ENCODE measurements around the gene RET.

RET gene

DNA sequence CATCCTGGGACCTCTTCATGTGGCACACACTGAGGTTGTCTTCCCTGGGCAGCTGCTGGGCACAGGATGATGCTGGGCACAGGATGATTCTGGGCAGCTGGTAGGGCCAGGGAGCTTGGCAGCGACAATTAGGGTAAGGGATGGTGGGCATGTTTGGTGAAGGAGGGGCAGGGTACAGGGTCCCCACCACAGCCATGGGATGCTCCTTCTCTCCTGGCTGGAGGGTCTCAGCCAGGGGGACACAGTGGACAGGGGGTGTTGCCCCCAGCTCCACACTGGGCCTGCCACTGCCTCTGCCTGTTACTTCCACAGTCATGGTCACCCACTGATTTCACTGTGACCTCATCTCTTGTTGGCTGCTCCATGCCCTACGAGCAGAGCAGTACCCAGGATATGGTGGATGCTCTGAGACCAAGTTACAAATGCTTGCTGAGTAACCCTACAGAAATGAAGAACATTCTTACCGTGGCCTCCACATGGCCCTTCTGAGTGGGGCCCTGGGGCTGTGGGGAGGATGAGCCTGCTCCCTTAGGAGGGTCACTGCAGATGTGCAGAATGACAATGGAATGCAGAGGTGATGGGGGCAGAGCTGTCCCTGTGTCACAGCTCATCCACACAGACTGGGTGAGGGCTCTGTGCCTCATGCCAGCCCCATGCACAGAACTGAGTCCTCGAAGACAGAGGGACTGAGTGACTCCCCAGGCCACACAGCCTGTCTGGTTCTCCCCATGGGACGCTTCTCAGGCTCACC, 28.4 kb upstream of the RET start:
- ATAC-seq (replicated peaks; ENCODE audit: extremely low read depth, poor library complexity, severe bottlenecking) (no peak), DNase-seq (ENCODE audit: low spot score in 2 of 2) (no peak)
- H3K36me3 Mint-ChIP-seq (ENCODE audit: insufficient read depth) = no peaks in the 10 kb centered on the region
- H3K27ac Mint-ChIP-seq (ENCODE audit: low read depth) = no peak overlapping the region
- no peaks in the 10 kb centered on the region for H3K9me3 Mint-ChIP-seq
- H3K4me3 Mint-ChIP-seq = no peak overlapping the region
- peaks cover 27% of the 10 kb centered on the region for H3K27me3 Mint-ChIP-seq
- H3K4me1 Mint-ChIP-seq = no peaks in the 10 kb centered on the region

DNA sequence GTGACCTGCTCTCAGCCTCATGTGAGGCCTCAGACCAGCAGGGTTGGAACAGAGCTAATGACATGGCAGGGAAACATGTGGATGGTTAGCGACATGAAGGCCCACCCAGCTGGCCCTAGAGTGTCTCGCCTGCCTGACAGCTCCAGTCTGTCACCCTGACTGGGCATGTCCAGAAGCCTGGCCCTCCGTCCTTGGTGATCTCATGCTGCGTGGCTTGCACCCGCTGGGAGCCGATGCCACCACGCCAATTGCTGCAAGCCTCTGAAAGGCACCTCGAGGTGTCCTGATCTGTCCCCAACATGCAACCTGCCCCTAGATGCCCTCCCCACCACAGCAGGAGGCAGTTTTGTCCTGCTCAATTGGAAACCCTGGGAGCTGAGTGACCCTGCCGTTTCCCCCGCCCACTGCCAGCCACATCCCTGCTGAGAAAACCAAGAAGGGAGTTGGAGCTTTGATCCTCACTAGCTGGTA, 27.8 kb upstream of the RET start:
- no peaks in the 10 kb centered on the region for H3K9me3 Mint-ChIP-seq
- DNase-seq (ENCODE audit: low spot score in 2 of 2) (no peak), ATAC-seq (replicated peaks; ENCODE audit: extremely low read depth, poor library complexity, severe bottlenecking) (no peak)
- no peak overlapping the region for H3K4me3 Mint-ChIP-seq
- H3K27ac Mint-ChIP-seq (ENCODE audit: low read depth) = no peak overlapping the region
- H3K27me3 Mint-ChIP-seq = peaks cover 33% of the 10 kb centered on the region
- no peaks in the 10 kb centered on the region for H3K4me1 Mint-ChIP-seq
- no peaks in the 10 kb centered on the region for H3K36me3 Mint-ChIP-seq (ENCODE audit: insufficient read depth)

DNA sequence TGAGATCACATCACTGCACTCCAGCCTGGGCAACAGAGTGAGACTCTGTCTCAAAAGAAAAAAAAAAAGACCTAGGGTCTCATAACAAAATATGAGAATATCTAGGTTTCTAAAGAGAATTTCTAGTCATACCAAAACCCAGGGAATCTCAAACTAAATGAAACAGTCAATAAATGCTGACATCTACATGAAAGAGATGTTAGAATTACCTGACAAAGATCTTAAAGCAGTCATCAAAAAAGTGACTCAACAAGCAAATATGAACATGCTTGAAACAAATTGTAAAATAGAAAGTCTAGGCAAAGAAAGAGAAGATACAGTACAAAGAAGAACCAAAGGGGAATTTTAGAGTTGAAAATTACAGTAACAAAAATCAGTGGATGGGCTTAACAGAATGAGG, 26.9 kb upstream of the RET start:
- no peaks in the 10 kb centered on the region for H3K9me3 Mint-ChIP-seq

DNA sequence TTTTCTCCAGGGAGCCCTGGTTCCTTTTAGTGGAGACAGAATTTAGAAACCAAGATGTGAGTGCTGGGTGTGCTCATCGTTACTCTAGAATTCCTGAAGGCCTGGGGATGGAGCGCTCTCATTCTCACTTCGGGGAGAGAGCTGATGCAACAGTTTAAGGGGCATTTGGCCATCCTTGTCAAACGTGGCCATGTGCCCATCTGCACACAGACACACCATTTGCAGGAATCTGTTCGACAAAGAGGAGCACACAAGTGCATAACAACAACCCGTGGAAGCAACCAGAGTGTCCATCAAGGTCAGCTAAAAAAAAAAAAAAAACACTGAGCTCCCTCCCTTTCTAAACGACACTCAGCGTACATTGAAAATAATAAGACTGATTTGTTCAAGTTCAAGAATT, 23.0 kb upstream of the RET start:
- Mint-ChIP-seq H3K4me3 (no peak overlapping the region), H3K4me1 (no peaks in the 10 kb centered on the region), H3K27ac (ENCODE audit: low read depth) (no peak overlapping the region), H3K9me3 (no peaks in the 10 kb centered on the region), H3K27me3 (peaks cover 48% of the 10 kb centered on the region), H3K36me3 (ENCODE audit: insufficient read depth) (no peaks in the 10 kb centered on the region)
- no peak for ATAC-seq (replicated peaks; ENCODE audit: extremely low read depth, poor library complexity, severe bottlenecking)
- DNase-seq (ENCODE audit: low spot score in 2 of 2) = no peak

More for the DNA sequence above, 26.9 kb upstream of the RET start:
- ATAC-seq (replicated peaks; ENCODE audit: extremely low read depth, poor library complexity, severe bottlenecking) (no peak), DNase-seq (ENCODE audit: low spot score in 2 of 2) (no peak)
- H3K4me1 Mint-ChIP-seq = no peaks in the 10 kb centered on the region
- H3K4me3 Mint-ChIP-seq = no peak overlapping the region
- H3K27me3 Mint-ChIP-seq = peaks cover 33% of the 10 kb centered on the region
- no peaks in the 10 kb centered on the region for H3K36me3 Mint-ChIP-seq (ENCODE audit: insufficient read depth)
- H3K27ac Mint-ChIP-seq (ENCODE audit: low read depth) = no peak overlapping the region

DNA sequence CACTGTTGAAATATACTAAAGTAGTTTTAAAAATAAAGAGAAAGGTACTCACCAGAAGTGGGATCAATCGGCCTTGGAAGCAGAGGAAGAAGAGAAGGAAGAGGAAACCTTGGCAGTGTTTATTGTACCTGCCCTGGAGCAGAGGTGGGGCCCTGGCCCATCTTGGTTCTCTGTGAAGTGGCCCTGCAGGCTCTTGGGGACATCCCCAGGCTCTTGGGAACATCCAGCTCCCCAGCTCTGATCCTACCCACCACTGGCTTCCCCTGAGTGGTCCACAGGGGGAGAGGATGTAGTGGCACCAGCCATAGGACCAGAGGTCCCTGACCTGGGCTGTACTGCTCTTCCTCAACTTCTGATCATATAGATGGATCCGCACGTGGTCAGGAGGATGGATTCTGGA, 22.3 kb upstream of the RET start:
- H3K27ac Mint-ChIP-seq (ENCODE audit: low read depth) = no peak overlapping the region
- no peak overlapping the region for H3K4me3 Mint-ChIP-seq
- ATAC-seq (replicated peaks; ENCODE audit: extremely low read depth, poor library complexity, severe bottlenecking) (no peak), DNase-seq (ENCODE audit: low spot score in 2 of 2) (no peak)
- no peaks in the 10 kb centered on the region for H3K36me3 Mint-ChIP-seq (ENCODE audit: insufficient read depth)
- H3K27me3 Mint-ChIP-seq = peaks cover 48% of the 10 kb centered on the region
- H3K9me3 Mint-ChIP-seq = no peaks in the 10 kb centered on the region
- H3K4me1 Mint-ChIP-seq = no peaks in the 10 kb centered on the region

DNA sequence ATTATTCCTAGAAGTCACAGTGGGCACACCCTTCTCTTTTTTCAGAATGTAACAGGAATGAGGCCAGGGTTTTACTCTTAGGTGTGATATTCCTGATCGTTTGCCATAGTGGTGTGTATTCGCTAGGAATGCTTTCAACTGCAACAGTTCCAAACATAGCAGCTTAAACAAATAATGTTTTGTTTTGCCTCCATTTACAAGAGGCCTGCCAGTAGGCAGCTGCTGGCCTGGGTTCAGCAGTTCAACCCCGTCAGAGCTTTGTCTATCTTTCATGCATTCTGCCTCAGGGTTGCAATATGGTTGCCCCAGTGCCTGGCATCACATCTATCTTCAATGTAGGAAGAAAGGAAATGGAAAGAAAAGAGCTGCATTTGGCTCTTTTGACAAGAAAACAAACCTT, 21.7 kb upstream of the RET start:
- no peak overlapping the region for H3K4me3 Mint-ChIP-seq
- ATAC-seq (replicated peaks; ENCODE audit: extremely low read depth, poor library complexity, severe bottlenecking) (no peak), DNase-seq (ENCODE audit: low spot score in 2 of 2) (no peak)
- no peak overlapping the region for H3K27ac Mint-ChIP-seq (ENCODE audit: low read depth)
- no peaks in the 10 kb centered on the region for H3K36me3 Mint-ChIP-seq (ENCODE audit: insufficient read depth)
- H3K4me1 Mint-ChIP-seq = no peaks in the 10 kb centered on the region
- H3K27me3 Mint-ChIP-seq = peaks cover 53% of the 10 kb centered on the region
- H3K9me3 Mint-ChIP-seq = no peaks in the 10 kb centered on the region

DNA sequence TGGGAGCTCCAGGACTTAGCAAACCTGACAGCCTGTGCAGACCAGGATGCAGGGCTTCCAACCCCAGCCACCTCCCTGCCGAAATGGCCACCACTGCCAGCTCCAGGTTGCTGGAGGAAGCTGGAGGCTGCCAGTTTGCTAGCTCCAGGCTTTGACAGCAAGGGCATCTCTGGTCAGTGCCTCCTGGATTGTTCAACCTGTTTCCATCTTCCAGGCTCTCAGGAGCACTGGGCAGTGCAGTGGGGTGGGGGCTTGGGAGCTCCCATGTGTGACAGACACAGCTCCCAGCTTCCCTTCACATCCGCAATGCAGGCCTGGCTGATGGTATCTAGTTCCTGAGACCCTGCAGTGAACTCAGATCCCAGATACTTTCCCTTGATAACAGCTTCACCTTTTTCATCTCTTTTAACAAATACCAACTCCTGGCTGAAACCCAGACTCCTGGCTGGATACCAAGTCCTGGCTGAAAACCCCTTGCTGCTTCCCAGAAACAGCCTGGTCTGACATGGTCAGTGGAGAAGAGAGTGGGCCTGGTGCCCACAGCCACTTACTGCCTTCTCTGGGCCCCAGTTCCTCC, 20.8 kb upstream of the RET start:
- no peak for ATAC-seq (replicated peaks; ENCODE audit: extremely low read depth, poor library complexity, severe bottlenecking)
- Mint-ChIP-seq H3K27me3 (peaks cover 56% of the 10 kb centered on the region), H3K27ac (ENCODE audit: low read depth) (no peak overlapping the region), H3K9me3 (no peaks in the 10 kb centered on the region), H3K4me3 (no peak overlapping the region), H3K36me3 (ENCODE audit: insufficient read depth) (no peaks in the 10 kb centered on the region), H3K4me1 (no peaks in the 10 kb centered on the region)
- no peak for DNase-seq (ENCODE audit: low spot score in 2 of 2)

DNA sequence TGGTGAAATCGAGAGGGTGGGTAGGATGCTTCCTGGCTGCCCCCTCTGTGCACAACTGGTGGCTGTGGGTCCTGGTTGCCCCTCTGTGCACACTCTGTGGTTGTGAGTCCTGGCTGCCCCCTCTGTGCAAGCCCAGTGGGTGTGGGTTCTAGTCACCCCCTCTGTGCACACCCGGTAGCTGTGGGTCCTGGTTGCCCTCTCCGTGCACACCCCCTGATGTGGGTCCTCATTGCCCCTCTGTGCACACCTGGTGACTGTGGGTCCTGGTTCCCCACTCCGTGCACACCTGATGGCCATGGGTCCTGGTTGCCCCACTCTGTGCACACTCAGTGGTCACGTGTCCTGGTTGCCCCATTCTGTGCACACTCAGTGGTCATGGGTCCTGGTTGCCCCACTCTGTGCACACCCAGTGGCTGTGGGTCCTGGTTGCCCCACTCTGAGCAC, 20.3 kb upstream of the RET start:
- H3K27ac Mint-ChIP-seq (ENCODE audit: low read depth) = no peak overlapping the region
- no peak for ATAC-seq (replicated peaks; ENCODE audit: extremely low read depth, poor library complexity, severe bottlenecking)
- H3K27me3 Mint-ChIP-seq = peaks cover 56% of the 10 kb centered on the region

DNA sequence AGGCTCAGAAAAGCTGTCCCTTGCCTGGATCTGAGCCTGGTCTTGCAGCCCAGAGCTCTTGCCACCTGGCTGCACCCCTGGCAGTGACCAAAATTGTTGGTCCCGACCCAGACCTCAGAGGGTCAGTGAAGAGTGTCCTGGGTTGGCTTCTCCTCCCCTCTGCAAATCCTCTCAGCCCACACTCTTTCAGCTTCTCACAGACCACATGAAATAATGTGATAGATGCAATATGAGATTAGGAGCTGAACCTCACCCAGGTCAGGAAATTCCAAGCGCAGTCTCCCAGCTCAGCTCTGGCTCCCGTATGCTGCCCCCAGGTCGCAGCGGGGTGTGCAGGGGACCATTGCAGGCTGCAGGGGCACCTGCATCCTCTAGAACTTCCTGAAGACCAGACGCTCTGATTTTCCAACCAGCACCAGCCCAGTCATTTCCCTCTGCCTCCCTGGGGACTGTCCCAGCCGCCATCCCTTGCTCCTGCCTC, 19.6 kb upstream of the RET start:
- H3K4me3 Mint-ChIP-seq = no peak overlapping the region
- no peaks in the 10 kb centered on the region for H3K36me3 Mint-ChIP-seq (ENCODE audit: insufficient read depth)
- ATAC-seq (replicated peaks; ENCODE audit: extremely low read depth, poor library complexity, severe bottlenecking) (no peak), DNase-seq (ENCODE audit: low spot score in 2 of 2) (no peak)
- peaks cover 55% of the 10 kb centered on the region for H3K27me3 Mint-ChIP-seq
- no peaks in the 10 kb centered on the region for H3K9me3 Mint-ChIP-seq
- H3K4me1 Mint-ChIP-seq = no peaks in the 10 kb centered on the region
- no peak overlapping the region for H3K27ac Mint-ChIP-seq (ENCODE audit: low read depth)

More for the DNA sequence above, 20.3 kb upstream of the RET start:
- DNase-seq (ENCODE audit: low spot score in 2 of 2) = no peak
- Mint-ChIP-seq H3K9me3 (no peaks in the 10 kb centered on the region), H3K4me1 (no peaks in the 10 kb centered on the region), H3K36me3 (ENCODE audit: insufficient read depth) (no peaks in the 10 kb centered on the region), H3K4me3 (no peak overlapping the region)

DNA sequence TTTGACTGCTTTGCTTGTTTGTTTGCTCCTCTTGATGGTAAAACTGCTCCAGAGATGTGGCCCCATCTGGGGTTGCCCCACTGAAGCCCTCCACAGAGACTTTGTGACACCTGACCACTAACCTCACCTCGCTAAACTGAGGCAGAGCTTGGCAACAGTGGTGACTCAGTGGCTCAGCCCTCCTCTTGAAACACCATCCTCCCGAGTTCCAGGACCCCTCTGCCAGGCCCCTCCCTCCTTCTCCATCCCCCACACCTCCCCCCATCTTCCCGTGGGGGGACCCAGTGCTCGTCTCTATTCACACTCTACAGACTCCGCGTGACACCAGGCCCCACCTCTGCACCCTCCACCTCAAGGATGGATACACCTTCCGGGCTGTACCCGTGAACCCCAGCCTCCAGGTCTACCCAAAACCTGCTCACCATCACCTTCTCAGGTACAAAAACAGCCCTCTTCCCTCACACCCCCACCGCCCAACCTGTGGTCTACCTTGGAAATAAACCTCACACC, 19.0 kb upstream of the RET start:
- no peaks in the 10 kb centered on the region for H3K9me3 Mint-ChIP-seq
- H3K27ac Mint-ChIP-seq (ENCODE audit: low read depth) = no peak overlapping the region
- ATAC-seq (replicated peaks; ENCODE audit: extremely low read depth, poor library complexity, severe bottlenecking) = no peak
- no peak overlapping the region for H3K4me3 Mint-ChIP-seq
- no peaks in the 10 kb centered on the region for H3K4me1 Mint-ChIP-seq
- no peak for DNase-seq (ENCODE audit: low spot score in 2 of 2)
- peaks cover 48% of the 10 kb centered on the region for H3K27me3 Mint-ChIP-seq
- H3K36me3 Mint-ChIP-seq (ENCODE audit: insufficient read depth) = no peaks in the 10 kb centered on the region

DNA sequence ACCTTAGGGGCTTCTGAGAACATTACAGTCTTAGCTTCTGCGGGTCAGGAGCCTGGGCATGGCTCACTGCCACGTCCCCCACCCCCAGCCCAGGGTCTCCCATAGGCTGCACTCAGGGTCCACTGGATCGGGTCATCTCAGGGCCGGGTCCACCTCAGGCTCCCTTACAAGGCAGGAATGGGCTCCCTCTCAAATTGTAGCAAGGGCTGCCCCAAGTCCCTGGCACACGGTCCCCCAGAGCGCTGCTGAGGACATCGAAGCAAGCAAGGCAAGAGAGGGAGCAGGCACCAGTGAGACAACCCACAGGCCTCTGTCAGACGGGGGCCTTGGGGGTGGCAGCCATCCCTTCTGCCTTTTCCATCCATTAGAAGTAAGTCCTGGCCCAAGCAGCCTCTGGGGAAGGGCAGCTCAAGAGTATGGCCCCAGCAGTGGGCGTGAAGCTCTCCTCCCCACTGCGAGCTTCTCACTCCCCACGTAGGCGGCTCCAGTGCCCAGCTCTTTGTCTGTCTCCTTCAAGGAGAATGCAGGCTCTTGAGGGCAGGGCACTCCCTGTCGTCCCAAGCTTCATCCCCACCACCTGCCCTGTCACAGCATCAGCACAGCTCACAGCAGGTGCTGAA, 18.0 kb upstream of the RET start:
- Mint-ChIP-seq H3K36me3 (ENCODE audit: insufficient read depth) (peaks cover 1% of the 10 kb centered on the region), H3K4me3 (no peak overlapping the region), H3K9me3 (no peaks in the 10 kb centered on the region), H3K27ac (ENCODE audit: low read depth) (no peak overlapping the region), H3K4me1 (no peaks in the 10 kb centered on the region), H3K27me3 (peaks cover 39% of the 10 kb centered on the region)
- ATAC-seq (replicated peaks; ENCODE audit: extremely low read depth, poor library complexity, severe bottlenecking) = no peak
- DNase-seq (ENCODE audit: low spot score in 2 of 2) = no peak

DNA sequence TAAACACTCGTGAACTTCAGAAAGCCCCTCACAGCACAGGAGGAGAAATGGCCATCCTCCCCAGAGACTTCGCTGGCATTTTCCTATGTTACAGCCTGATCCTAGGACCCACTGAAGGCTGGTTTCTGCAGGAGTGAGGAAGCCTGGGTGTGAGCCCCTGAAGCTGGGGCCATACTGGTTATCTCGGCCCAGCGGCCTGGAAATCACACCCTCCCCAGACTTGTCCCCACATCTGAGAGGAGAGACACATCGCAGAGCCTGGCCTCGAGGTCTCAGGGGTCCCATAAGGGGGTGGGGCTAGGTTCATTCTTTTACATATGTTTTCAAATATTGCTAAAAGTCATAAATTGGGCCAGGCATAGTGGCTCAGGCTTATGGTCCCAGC, 17.5 kb upstream of the RET start:
- no peaks in the 10 kb centered on the region for H3K4me1 Mint-ChIP-seq

DNA sequence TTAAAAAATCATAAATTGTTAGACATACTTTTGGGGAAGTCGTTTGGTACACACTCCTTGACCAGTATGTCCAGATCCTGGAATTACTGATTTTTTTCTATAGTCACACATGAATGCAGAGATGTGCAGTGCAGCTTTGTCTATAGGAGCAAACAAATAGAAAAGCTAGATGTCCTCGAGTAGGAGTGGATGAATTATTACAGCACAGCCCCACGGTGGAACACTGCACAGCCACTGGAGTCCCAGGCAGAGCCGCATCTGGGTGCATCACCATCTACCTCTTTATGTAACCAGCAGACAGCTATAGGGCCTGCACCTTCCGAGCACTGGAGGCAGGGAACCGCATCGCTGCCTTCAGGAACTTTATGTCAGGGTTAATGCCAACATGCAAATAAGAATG, 17.0 kb upstream of the RET start:
- Mint-ChIP-seq H3K27ac (ENCODE audit: low read depth) (no peak overlapping the region), H3K36me3 (ENCODE audit: insufficient read depth) (peaks cover 1% of the 10 kb centered on the region), H3K4me1 (no peaks in the 10 kb centered on the region), H3K4me3 (no peak overlapping the region), H3K9me3 (no peaks in the 10 kb centered on the region), H3K27me3 (peaks cover 36% of the 10 kb centered on the region)
- DNase-seq (ENCODE audit: low spot score in 2 of 2) (no peak), ATAC-seq (replicated peaks; ENCODE audit: extremely low read depth, poor library complexity, severe bottlenecking) (no peak)

More for the DNA sequence above, 17.5 kb upstream of the RET start:
- H3K36me3 Mint-ChIP-seq (ENCODE audit: insufficient read depth) = peaks cover 1% of the 10 kb centered on the region
- H3K27me3 Mint-ChIP-seq = peaks cover 36% of the 10 kb centered on the region
- DNase-seq (ENCODE audit: low spot score in 2 of 2) (no peak), ATAC-seq (replicated peaks; ENCODE audit: extremely low read depth, poor library complexity, severe bottlenecking) (no peak)
- H3K9me3 Mint-ChIP-seq = no peaks in the 10 kb centered on the region
- no peak overlapping the region for H3K4me3 Mint-ChIP-seq
- no peak overlapping the region for H3K27ac Mint-ChIP-seq (ENCODE audit: low read depth)
